Lung (tissue), 12 donors: ENCODE results near the gene OBSCN. TPM values are rescaled to one million over a fixed set of nuclear protein-coding genes. Genes with fewer than 3 reads are reported as not detected.
A peak's percentile ranks its signal among the peaks of the same experiment; 100 is the strongest.

Experiments used
- ATAC-seq: fragments of 200-7000 bp; cut with Tn5 transposase; one replicate; pipeline ENCODE4 v1.9.1; 2020; ENCODE audit warnings: moderate number of reproducible peaks; ENCODE audit not compliant: insufficient read depth, low FRiP score
- DNase-seq, 3 donors: peaks; one replicate each; pipeline ENCODE4 v3.0.0-alpha.2; 2013 to 2017
- H3K27ac ChIP-seq, 2 donors: one replicate each; pipeline ENCODE4 v1.5.1; 2013; ENCODE audit warnings: mild to moderate bottlenecking in 2 of 2, moderate library complexity in 2 of 2, control low read depth in 1 of 2, inconsistent platforms in 1 of 2, low read depth in 1 of 2, low read length in 1 of 2
- H3K27me3 ChIP-seq, 3 donors: one replicate each; pipeline ENCODE4 v1.5.1; 2013; ENCODE audit warnings: low read length in 2 of 3; ENCODE audit not compliant: control insufficient read depth in 3 of 3, insufficient read depth in 3 of 3
- H3K36me3 ChIP-seq, 4 donors: one replicate each; pipeline ENCODE4 v1.5.1; 2013; ENCODE audit warnings: low read length in 4 of 4, mild to moderate bottlenecking in 1 of 4, moderate library complexity in 1 of 4; ENCODE audit not compliant: control insufficient read depth in 4 of 4, insufficient read depth in 4 of 4
- H3K4me1 ChIP-seq, 5 donors: one replicate each; pipeline ENCODE4 v1.5.1; 2013; ENCODE audit warnings: low read length in 5 of 5, mild to moderate bottlenecking in 2 of 5, moderate library complexity in 1 of 5; ENCODE audit not compliant: control insufficient read depth in 5 of 5, insufficient read depth in 5 of 5
- H3K4me3 ChIP-seq: one replicate; pipeline ENCODE4 v1.5.1; 2013; ENCODE audit warnings: mild to moderate bottlenecking, control low read depth, moderate library complexity
- H3K9ac ChIP-seq, 2 donors: one replicate each; pipeline ENCODE4 v1.5.1; 2013; ENCODE audit warnings: low read length in 2 of 2, control low read depth in 1 of 2; ENCODE audit not compliant: insufficient read depth in 1 of 2
- H3K9me3 ChIP-seq, 4 donors: one replicate each; pipeline ENCODE4 v1.5.1; 2013; ENCODE audit warnings: low read length in 3 of 4, mild to moderate bottlenecking in 1 of 4, moderate library complexity in 1 of 4; ENCODE audit not compliant: control insufficient read depth in 4 of 4, insufficient read depth in 3 of 4
- WGBS, 2 donors: extraction: QIAGEN DNeasy Blood & Tissue Kit; methylation state at CpG; one replicate each; pipeline ENCODE4 v1.1.7; 2013; 5-methylcytosine and 5-hydroxymethylcytosine counted together
- polyA plus RNA-seq, 2 donors: library from polyadenylated mRNA; stranded (reverse); fragments of 200-250 nt; gene quantifications; one replicate each; pipeline ENCODE4 v1.2.1, GENCODE V29; 2013
- total RNA-seq, 2 donors: library from RNA; depleted of rRNA in 1 of 2; stranded (reverse); fragments of >200 nt in 1 of 2; gene quantifications; one replicate each; pipeline ENCODE4 v1.2.1, GENCODE V29; 2014 to 2021
- TF ChIP-seq, protein P1 (sequence below): IDR thresholded peaks from 2 replicates; pipeline ENCODE4 v1.5.1; 2012; ENCODE audit warnings: mild to moderate bottlenecking; ENCODE audit errors: control extremely low read depth, extremely low read depth
- donor health status: control.
- donor health status: control.
- donor health status: Bipolar disorder and iron deficiency.
- donor health status: healthy.
- donor health status: DM: yes; HTN: yes; CAD: no.

Gene OBSCN
- total and polyA plus RNA-seq, 4 donors: 5.1 to 47.3 (median 25.4) TPM

DNA sequence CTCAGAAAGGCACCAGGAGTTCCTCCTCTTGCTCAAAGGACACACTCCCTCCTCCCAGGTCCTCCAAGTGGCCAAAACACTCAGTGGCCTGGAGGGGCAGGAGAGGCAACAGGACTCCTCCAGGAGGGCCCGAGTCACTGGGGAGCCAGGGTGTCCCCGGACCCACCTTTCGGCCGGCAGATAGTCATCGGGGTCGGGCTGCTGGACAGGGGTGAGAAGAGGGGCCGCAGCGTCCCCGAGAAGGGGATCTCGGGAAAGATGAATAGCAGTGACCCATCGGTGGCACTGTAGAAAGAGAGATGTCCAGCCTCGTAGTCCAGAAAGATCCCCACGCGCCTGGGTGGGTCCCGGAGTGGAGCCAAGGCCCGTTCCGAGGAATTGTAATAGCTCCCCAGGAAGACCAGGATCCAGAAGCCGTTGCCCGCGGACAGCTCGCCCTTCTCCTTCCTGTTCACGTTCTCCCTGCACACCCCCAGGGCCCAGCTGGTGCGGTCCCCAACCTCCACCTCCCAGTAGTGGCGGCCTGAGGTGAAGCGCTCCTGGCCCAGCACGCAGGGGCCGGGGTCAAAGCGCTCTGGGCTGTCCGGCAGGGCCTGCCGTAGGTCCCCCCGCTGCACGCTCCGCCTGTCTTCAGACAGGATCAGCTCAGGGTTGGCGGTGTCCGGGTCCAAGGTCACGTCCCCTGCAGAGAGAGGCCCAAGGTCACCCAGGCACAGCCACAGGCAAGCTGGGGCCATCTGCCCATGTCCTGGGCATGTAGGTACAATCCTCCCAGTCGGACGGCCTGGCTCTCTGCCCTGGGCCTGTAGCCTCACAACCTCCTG, 186.9 kb downstream of the OBSCN start:
- no peak overlapping the region for H3K27ac ChIP-seq
- DNase-seq (peak in 1 of 3 donors; percentile 9), ATAC-seq (no peak)
- H3K9ac ChIP-seq: no peak overlapping the region
- TF ChIP-seq, protein P1, sequence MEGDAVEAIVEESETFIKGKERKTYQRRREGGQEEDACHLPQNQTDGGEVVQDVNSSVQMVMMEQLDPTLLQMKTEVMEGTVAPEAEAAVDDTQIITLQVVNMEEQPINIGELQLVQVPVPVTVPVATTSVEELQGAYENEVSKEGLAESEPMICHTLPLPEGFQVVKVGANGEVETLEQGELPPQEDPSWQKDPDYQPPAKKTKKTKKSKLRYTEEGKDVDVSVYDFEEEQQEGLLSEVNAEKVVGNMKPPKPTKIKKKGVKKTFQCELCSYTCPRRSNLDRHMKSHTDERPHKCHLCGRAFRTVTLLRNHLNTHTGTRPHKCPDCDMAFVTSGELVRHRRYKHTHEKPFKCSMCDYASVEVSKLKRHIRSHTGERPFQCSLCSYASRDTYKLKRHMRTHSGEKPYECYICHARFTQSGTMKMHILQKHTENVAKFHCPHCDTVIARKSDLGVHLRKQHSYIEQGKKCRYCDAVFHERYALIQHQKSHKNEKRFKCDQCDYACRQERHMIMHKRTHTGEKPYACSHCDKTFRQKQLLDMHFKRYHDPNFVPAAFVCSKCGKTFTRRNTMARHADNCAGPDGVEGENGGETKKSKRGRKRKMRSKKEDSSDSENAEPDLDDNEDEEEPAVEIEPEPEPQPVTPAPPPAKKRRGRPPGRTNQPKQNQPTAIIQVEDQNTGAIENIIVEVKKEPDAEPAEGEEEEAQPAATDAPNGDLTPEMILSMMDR: no peak
- H3K27me3 ChIP-seq: no peaks in the 10 kb centered on the region
- no peaks in the 10 kb centered on the region for H3K9me3 ChIP-seq
- peaks cover 0 to 48% (median 12%) of the 10 kb centered on the region in 4 donors for H3K36me3 ChIP-seq
- H3K4me3 ChIP-seq: no peak overlapping the region
- 94 to 95% methylated on average over 38 of the region's 38 CpGs for WGBS, 2 donors
- peaks cover 0 to 3% (median 0%) of the 10 kb centered on the region in 5 donors for H3K4me1 ChIP-seq

DNA sequence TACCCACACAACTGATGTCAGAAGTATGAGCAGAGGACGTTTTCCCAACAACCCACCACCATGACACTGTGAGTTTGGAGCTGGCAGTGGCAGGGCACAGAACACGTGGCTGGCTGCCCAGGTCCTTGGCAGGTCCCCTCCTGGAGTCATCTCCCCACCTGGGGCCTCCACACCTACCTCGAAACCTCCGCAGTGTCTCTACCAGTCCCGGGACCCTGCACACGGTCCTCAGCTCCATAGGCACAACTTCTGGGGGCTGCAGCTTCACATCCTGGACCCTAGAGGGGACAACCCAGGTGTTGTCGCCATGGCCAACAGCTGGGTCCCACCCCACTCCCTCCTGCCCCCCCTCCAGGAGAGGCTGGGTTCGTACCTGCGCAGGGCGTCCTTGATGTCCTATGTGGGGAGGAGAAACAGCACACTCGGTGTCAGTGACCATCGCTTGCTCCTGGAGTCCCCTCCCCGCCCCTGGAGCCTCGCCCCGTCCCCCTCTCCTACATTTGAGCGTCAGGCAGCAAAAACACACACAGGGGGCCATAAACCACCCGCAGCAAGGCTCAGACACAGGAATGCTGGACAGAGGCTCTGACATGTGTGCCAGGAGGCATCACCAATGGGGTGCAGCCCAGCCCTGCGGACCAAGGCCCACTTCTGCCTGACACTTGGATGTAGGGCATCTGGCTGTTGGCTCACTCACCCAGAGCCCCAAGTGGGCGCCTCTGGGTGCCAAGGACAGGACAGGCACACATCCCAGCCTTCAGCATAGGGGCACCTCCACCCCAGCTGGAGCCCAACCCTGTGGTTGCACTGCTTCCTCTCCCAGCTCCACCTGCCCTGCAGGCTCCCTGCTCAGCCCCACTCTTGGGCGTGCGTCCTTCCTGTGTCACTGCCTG, 189.2 kb downstream of the OBSCN start:
- ATAC-seq (no peak), DNase-seq (peak in 1 of 3 donors; percentile 9)
- Histone ChIP-seq H3K27ac (no peak overlapping the region), H3K4me1 (peaks cover 0 to 3% (median 0%) of the 10 kb centered on the region in 5 donors), H3K4me3 (no peak overlapping the region), H3K9me3 (no peaks in the 10 kb centered on the region), H3K9ac (no peak overlapping the region), H3K27me3 (no peaks in the 10 kb centered on the region), H3K36me3 (peaks cover 0 to 65% (median 15%) of the 10 kb centered on the region in 4 donors)
- WGBS, 2 donors: 94 to 96% methylated on average over 21 of the region's 21 CpGs
- TF ChIP-seq, protein P1: no peak

DNA sequence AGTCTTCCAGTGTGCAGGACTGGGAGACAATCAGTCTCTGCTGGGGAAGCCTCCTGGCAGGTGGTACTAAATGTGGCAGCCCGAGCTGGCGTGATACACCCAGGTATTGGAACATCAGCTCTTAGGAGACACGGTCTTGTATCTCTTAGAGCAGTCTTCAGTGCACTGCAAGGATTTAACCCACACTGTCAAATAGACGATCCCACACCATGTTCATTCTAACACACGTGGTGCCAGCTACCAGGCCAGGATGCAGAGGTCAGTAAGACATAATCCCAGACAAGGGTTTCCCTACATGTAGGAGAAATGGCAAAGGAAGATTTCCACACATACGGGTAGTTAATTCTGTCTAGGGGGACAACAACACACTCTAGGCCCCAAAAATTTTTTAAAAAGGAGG, 190.1 kb downstream of the OBSCN start:
- WGBS, 2 donors: 92 to 96% methylated on average over 6 of the region's 6 CpGs
- no peak for ATAC-seq
- H3K36me3 ChIP-seq: peaks cover 0 to 66% (median 15%) of the 10 kb centered on the region in 4 donors
- no peaks in the 10 kb centered on the region for H3K9me3 ChIP-seq
- peak in 1 of 3 donors; percentile 8 for DNase-seq
- peaks cover 0 to 3% (median 0%) of the 10 kb centered on the region in 5 donors for H3K4me1 ChIP-seq
- H3K27ac ChIP-seq: no peak overlapping the region
- H3K4me3 ChIP-seq: no peak overlapping the region
- H3K9ac ChIP-seq: no peak overlapping the region
- H3K27me3 ChIP-seq: no peaks in the 10 kb centered on the region
- TF ChIP-seq, protein P1: no peak
